ENCODE data around the gene LATS2.
"Not testable (repeated sequence)": the region's sequence is repeated elsewhere in the genome, so short reads cannot be mapped to it uniquely, and the experiment has no call there.

LATS2 gene

DNA sequence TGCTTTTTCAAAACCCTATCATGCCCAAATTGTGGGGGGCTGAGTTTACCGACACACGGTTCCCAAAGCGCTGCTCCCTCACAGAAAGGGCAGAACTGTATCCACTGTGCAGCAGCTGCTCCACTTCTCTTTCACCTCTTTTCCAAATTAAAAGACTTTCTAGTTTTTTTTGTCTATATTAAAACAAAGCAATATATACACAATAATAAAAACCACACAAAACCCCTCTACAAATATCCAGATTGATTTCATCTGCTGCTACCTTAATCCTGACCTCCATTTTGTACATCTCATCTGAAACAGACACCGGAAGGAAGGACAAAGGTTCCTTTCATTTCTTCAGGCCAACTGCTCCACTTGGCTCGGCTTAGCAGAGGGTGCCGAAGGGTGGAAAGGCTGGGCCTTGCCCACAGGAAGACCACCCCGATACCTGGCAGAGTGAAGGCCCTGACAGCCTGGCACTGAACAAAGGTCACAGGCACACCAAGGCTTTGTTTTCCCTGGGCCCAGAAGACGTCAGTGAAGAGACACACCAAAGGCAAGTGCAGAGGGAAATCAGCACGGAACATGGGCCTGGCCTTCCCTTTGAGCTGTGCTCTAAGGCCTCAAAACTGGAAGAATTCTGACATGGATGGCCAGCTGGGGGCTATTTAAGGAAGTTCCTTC, 71.6 kb downstream of the LATS2 start:
- no peak for DNase-seq

GRCh38 chr13:20988909-20989655, 72.3 kb downstream of the LATS2 start:
- DNase-seq: no peak

DNA sequence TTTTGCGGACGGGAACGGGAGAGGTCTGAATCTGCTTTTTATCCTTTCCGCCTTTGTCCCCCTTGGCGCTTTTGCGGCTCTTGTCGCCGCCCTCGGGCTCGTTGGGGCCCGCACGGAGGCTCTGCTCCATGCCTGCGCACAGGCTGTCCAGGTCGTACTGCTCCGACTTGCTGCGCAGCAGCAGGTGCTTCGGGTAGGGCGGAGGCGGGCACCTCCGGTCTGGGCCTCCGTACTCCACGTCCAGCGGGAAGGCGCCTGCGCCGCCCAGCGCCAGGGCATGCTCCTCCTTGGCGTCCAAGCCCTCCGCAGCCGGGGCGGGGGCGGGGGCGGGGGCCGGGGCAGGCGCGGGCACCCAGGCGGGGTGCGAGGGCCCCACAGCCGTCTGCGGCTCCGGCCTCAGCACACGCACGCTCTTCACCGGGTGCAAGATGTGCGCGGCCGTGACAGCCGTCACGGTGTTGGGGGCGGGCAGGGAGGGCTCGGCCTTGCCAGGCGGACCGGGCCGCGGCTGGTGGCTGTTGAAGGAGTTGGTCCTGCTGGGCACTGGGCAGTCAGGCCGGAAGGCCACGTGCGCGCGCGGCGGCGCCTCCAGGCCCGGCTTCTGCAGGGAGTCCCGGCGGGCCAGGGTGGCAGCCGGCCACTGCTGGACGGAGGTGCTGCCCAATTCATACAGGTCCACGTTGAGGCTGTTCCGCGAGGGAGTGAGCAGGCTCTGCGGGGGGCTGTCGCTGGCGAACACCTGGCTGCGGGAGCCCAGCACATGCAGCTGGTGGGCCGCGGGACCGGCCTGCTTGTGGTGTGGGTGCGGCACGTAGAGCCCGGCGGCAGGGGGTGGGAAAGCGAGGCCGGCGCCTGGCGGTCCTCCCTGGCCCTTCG, 73.1 kb downstream of the LATS2 start:
- DNase-seq: no peak

DNA sequence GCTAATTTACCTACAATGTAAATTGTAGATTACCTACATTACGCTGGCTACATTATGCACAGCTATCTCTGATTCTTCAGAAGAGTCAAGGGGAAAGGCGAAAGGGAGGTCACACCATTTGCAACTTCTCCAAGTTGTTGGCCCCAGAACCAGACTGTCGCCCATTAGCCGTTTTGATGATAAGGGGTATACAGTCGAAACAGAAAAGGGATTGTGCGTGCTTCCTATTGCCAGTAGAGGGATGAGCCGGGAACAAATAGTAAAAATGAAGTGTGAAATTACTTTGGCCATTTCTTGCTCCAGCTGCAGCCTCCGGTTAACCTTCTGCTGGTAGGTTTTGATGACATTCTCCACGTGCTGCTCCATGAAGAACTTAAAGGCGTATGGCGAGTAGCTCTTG, 73.8 kb downstream of the LATS2 start:
- no peak for DNase-seq

GRCh38 chr13:20984879-20985278, 76.5 kb downstream of the LATS2 start:
- no peak for DNase-seq

GRCh38 chr13:20983386-20983785, 78.0 kb downstream of the LATS2 start:
- DNase-seq: no peak

DNA sequence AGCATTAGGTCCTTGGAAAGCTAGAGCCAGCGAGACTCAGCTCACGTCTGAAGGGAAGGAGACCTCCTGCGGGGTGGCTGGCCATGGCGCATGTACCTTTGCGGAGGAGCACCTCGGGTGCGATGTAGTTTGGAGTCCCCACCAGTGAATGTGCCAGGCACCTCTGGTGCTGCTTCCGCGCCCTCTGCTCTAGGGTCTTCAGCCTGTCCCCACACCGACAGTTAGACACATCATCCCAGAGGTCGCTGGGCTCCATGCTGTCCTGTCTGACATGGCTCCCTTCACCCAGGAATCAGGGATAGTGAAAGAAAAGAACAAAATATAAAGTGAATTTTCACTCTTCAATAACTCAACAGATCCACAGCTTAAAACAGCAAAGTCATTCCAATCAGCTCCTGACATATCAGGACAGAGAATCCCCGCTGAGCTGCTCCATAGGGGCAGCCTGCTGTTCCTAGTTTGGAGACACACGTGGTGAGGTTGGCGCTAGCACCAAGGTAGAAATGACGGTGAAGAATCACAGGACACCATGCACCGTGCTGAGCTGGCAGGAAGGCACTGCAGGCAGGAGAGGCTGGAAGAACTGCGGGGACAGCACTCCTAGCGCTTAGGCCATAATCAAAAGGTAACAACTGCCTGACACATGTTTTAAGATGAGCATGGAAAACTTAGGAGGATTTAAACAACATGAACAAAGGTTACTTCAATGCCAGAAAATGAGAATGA, 79.9 kb downstream of the LATS2 start:
- DNase-seq: no peak

- DNase-seq: no peak
Observed at GRCh38 chr13:20980899-20981298, 80.5 kb downstream of the LATS2 start.

DNA sequence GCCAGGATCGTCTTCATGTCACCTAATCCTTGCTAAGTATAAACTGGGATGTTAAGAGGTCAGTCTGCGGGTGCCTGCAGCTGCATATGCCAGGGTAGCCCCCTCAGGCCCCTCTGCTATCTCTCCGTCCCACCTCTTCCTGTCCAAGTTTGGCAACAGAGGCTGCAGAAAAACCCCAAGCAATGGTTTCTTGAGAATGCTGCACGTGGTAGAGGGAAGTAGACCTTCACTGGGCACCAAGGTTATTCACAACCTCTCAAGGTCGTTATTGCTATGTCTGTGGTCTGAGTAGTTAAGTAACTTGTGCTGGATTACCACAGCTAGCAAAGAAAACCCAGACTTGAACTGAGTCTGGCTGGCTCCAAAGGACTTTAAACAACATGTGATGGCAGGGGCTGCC, 81.0 kb downstream of the LATS2 start:
- DNase-seq: no peak

DNA sequence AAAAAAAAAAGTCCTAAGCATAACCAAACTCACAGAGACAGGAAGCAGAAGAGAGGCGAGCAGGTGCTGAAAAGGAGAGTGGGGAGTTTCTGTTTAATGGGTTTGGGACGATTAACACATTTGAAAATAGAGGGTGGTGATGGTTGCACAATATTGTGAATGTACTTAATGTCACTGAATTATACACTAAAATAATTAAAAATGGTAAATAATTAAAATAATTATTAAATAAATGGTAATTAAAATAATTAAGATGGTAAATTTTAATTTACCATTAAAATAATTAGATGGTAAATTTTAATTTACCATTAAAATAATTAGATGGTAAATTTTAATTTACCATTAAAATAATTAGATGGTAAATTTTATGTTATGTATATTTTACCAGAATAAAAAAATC, 84.0 kb downstream of the LATS2 start:
- no peak for DNase-seq

DNA sequence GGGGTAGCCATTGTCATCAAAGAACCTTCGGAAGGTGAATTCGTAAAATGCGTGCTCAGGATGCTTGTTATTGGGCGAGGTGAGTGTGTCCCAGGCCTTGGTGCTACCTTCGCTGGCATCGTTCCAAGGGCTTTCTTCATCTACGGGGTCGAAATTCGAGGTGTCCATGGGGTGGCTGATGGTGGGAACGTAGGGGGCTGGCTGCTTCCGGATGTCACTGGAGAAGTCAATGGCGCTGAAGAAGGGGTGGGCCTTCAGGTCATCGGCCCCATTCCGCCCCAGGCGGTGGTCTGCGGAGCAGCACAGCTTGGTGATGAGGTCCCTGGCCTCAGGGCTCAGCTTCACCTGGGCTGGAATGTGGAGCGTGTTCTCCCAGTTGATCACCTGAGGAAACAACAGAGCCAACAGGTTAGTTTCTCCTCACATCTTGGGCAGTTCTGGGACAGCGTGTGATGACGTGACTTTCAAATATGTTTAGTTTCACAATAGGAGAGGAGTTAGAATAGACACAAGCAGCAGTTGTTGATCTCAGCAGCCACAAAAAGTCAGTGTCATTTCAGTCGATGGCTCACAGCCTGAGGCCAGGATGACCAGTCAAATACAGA, 86.3 kb downstream of the LATS2 start:
- no peak for DNase-seq

DNA sequence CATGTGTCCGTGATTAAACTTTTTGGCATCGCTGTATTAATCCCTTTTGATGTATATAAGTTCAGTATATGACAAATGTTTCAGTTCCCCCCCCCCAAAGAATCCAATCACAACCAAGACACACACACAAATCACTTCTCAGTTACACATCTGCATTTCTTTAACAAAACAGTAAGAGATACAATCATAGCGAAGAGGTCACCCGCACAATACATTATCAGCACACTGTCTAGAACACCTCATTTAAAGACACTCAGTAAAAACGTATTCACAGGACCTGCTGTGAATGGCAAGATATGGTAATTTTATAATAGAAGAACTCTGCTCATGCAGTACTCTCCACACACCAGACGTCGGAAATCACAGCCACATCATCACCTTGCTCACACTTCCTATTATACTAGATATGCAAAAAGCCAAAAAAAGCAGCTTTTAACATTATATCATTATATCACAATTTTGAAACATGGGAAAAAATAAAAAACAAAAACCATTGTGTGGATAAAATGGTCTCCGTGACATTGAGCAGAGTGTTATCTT, 87.4 kb downstream of the LATS2 start:
- DNase-seq: no peak

DNA sequence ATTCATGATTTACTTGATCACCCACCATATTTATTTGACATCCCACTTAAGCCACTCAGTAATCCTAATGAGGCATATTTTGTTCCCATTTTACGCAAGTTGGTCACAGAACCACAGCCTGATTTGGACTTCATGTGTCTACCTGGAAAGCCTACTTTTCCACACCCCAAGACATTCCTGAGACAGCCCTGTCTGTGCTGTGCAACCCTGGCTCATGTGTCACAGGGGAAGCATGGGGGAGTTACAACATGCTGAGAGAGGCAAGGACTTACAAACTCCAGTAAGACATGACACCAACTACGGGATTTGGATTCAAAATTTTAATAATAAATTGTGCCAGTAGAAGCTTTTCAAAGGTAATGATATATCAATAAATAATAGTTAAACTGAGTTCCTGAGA, 88.7 kb downstream of the LATS2 start:
- DNase-seq: no peak

DNA sequence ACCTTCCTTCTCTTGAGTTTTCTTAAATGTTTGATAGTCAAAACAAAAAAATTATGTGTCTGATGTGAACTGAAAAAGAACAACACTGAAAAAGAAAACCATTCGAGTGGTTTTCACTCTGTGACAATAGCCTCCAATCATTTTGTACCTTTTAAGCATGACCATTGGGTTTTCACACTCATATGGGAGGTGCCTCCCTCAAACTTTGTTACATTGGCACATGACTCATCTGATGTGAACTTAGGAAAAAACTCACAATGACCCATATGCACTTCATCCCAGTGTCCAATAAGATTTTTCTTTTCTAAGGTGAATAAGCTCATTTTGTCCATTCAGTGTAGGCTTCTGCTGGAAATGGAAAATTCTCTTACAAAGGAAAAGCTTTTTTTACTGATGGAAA, 92.2 kb downstream of the LATS2 start:
- no peak for DNase-seq

DNA sequence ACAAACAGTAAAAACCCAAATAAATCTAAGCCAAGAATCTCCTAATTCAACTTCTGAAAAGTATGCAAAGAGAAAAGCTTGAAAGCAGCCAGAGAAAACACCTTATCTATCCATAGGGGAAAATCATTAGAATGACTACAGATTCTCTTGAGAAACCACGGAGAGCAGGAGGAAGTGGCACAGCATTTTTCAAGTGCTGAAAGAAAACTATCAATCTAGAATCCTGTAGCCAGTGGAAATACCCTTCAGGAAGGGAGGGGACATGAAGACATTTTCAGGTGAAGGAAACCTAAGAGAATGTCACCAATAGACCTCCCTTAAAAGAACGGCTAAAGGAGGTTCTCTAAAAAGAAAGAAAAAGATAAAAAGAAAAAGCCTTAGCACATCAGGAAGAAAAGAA, 92.6 kb downstream of the LATS2 start:
- DNase-seq: no peak

GRCh38 chr13:20967340-20967739, 94.0 kb downstream of the LATS2 start:
- no peak for DNase-seq

- no peak for DNase-seq
Observed at GRCh38 chr13:20964904-20965303, 96.5 kb downstream of the LATS2 start.

- DNase-seq: not testable (repeated sequence)
Observed at GRCh38 chr13:20961663-20962062, 99.7 kb downstream of the LATS2 start.

DNA sequence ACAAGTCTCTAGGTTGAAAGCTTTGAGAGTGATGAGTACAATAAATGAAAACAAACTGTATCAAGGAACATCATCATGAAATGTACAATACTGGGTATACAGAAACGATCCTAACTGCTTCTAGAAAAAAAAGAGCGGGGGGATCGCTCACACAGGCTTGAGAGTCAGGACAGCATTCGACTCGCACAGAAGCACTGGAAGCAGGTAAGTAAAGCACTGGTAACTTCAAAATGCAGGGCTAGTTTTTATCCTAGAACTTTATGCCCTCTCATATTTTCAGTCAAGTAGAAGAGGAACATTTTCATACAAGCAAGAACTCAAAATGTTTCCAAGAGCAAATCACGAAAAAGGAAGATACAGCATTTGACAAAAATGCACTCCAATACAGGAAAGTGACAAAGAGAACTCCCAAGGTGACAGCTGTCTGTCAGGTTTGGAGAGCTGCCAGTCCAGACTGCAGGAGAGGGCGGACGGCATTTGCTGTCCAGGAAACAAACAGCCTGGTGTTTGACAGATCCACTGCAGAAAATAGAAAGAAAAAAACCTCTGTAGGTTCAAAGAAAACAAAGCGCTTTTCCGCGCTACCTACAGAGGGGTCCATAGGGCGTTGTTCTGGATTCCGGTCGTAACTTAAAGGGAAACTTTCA, 100.6 kb downstream of the LATS2 start:
- no peak for DNase-seq

GRCh38 chr13:20957049-20957620, 104.3 kb downstream of the LATS2 start:
- DNase-seq: not testable (repeated sequence)

GRCh38 chr13:20955496-20955895, 105.9 kb downstream of the LATS2 start:
- no peak for DNase-seq
